K562 (cell line): ENCODE measurements around the gene ZNF138. TPM values are rescaled to one million over a fixed set of nuclear protein-coding genes. Genes with fewer than 3 reads are reported as not detected.
"Not testable (repeated sequence)": the region's sequence is repeated elsewhere in the genome, so short reads cannot be mapped to it uniquely, and the experiment has no call there.

Experiments used
- ATAC-seq: fragments of 200-7000 bp; cut with Tn5 transposase; 3 replicates; pipeline ENCODE4 v1.9.1; 2020; ENCODE audit warnings: moderate library complexity
- BruUV-seq: library from RNA; stranded (reverse); fragments of 400-500 nt; replicated peaks from 2 replicates; lab custom pipeline; 2021; lab: Mats Ljungman, UMichigan
- CTCF ChIA-PET: fragments of 300-600 bp; formaldehyde crosslinking; extraction: SDS; loops from one replicate; lab custom pipeline; 2021; ENCODE audit warnings: low intra/inter-chr PET ratio; lab: Yijun Ruan, JAX
- POLR2A ChIA-PET: fragments of 300-600, 350-650 bp; sonication (Branson Sonifier 250); formaldehyde crosslinking; extraction: SDS; loops from one replicate; lab custom pipeline; 2021; ENCODE audit warnings: antibody characterized with exemption, inconsistent platforms; lab: Yijun Ruan, JAX
- DNase-seq, 4 experiments: peaks; one replicate each; pipeline versions ENCODE4 v3.0.0 to v3.0.0-alpha.2; 2011 to 2018; ENCODE audit warnings: low spot score in 3 of 4, mixed read lengths in 3 of 4; ENCODE audit errors: extremely low read depth in 1 of 4
- FAIRE-seq: peaks from 2 replicates; lab custom pipeline; 2011; peaks lifted over from hg19 to GRCh38; lab: Jason Lieb, UNC
- H2AFZ ChIP-seq: 2 replicates; pipeline ENCODE4 v1.6.0; 2011; ENCODE audit warnings: low read depth, low read length, control low read depth, inconsistent platforms
- H3K27ac ChIP-seq: fragments of 200-600 bp; 3 replicates; pipeline ENCODE4 v1.8.0; 2011; ENCODE audit warnings: low read depth, mild to moderate bottlenecking, control low read depth, inconsistent platforms, low read length, moderate library complexity, mixed read lengths; ENCODE audit errors: extremely low read depth
- H3K27me3 ChIP-seq, 2 experiments: fragments of 300-600 bp in 1 of 2; 2 replicates in 1 of 2; 3 replicates in 1 of 2; pipeline versions ENCODE4 v1.6.0 to v1.8.0; 2011; ENCODE audit warnings: inconsistent platforms in 2 of 2, low read length in 2 of 2, mild to moderate bottlenecking in 1 of 2, mixed read lengths in 1 of 2, moderate library complexity in 1 of 2; ENCODE audit not compliant: control insufficient read depth in 2 of 2, insufficient read depth in 2 of 2
- H3K36me3 ChIP-seq: fragments of 300-600 bp; 3 replicates; pipeline ENCODE4 v1.8.0; 2011; ENCODE audit warnings: mild to moderate bottlenecking, low read length, inconsistent platforms; ENCODE audit not compliant: control insufficient read depth, insufficient read depth
- H3K4me1 ChIP-seq, 2 experiments: fragments of 200-600 bp in 1 of 2; replicated peaks in 1 of 2; 2 replicates in 1 of 2; 3 replicates in 1 of 2; pipeline versions ENCODE4 v1.5.1 to v1.8.0; 2011; ENCODE audit warnings: inconsistent platforms in 2 of 2, low read length in 2 of 2, mild to moderate bottlenecking in 1 of 2, mixed read lengths in 1 of 2, moderate library complexity in 1 of 2; ENCODE audit not compliant: control insufficient read depth in 2 of 2, insufficient read depth in 2 of 2
- H3K4me2 ChIP-seq: 2 replicates; pipeline ENCODE4 v1.6.1; 2011; ENCODE audit warnings: low read length, control low read depth, inconsistent platforms, mixed read lengths; ENCODE audit not compliant: insufficient read depth
- H3K4me3 ChIP-seq: fragments of 200-600 bp; sonication (generic), shearing (Covaris generic); 2 replicates; pipeline ENCODE4 v1.5.1; 2016; ENCODE audit warnings: control low read depth, inconsistent platforms
- H3K79me2 ChIP-seq: fragments of 200-600 bp; 3 replicates; pipeline ENCODE4 v1.8.0; 2011; ENCODE audit warnings: low read length, inconsistent platforms; ENCODE audit not compliant: control insufficient read depth, insufficient read depth
- H3K9ac ChIP-seq, 2 experiments: 2 replicates each; pipeline versions ENCODE4 v1.6.0 to v1.6.1; 2011; ENCODE audit warnings: low read depth in 2 of 2, low read length in 2 of 2, control low read depth in 1 of 2, inconsistent platforms in 1 of 2, mild to moderate bottlenecking in 1 of 2, mixed read lengths in 1 of 2; ENCODE audit not compliant: insufficient read depth in 1 of 2
- H3K9me1 ChIP-seq: one replicate; pipeline ENCODE4 v1.6.0; 2011; ENCODE audit warnings: inconsistent platforms, mild to moderate bottlenecking, low read length, moderate library complexity; ENCODE audit not compliant: control insufficient read depth, insufficient read depth
- H3K9me3 ChIP-seq: replicated peaks from 2 replicates; pipeline ENCODE4 v1.5.1; 2011; ENCODE audit warnings: low read depth, low read length, inconsistent platforms; ENCODE audit not compliant: control insufficient read depth, insufficient read depth
- H4K20me1 ChIP-seq: replicated peaks from 2 replicates; pipeline ENCODE4 v1.6.1; 2011; ENCODE audit warnings: low read length, inconsistent platforms, mixed read lengths; ENCODE audit not compliant: control insufficient read depth, insufficient read depth
- MCM3 ChIP-seq: fragments of 450-650 bp; IDR thresholded peaks from 2 replicates; pipeline ENCODE4 v1.6.1; 2016
- POLR2AphosphoS5 ChIP-seq: IDR thresholded peaks from 2 replicates; pipeline ENCODE4 v1.6.1; 2011; ENCODE audit warnings: mild to moderate bottlenecking, low read depth, low read length, moderate library complexity; ENCODE audit not compliant: control insufficient read depth, insufficient read depth
- RAD21 ChIP-seq, 2 experiments: fragments of 250-450 bp in 1 of 2; fragments of 450-650 bp in 1 of 2; sonication (Bioruptor Pico) in 1 of 2; formaldehyde crosslinking in 1 of 2; IDR thresholded peaks in 1 of 2; conservative IDR thresholded peaks in 1 of 2; 2 replicates each; pipeline versions ENCODE4 v1.4.0 to v1.8.0; 2020 to 2022; ENCODE audit warnings: mild to moderate bottlenecking in 2 of 2, moderate library complexity in 1 of 2
- SAFB ChIP-seq: fragments of 200-400 bp; formaldehyde crosslinking; IDR thresholded peaks from 2 replicates; pipeline ENCODE4 v1.6.1; 2017; ENCODE audit warnings: low read depth, low read length, borderline replicate concordance
- whole genome bisulfite sequencing: fragments of 100-300 bp; shearing (Covaris generic); methylation state at CpG from one replicate; pipeline ENCODE4 v1.1.6; 2016; ENCODE audit warnings: low coverage, mixed read lengths; ENCODE audit not compliant: insufficient coverage; ENCODE audit errors: missing lambda C conversion rate; 5-methylcytosine and 5-hydroxymethylcytosine counted together
- in situ Hi-C: fragments of 300-500 bp; cut with MboI; formaldehyde crosslinking; loops from 4 replicates; pipeline ENCODE4 v1.15.0; 2018; ENCODE audit warnings: inconsistent platforms, mixed read lengths
- intact Hi-C: fragments of 100-400 bp; cut with micrococcal nuclease; formaldehyde crosslinking; loops from 2 replicates; pipeline ENCODE4 v1.14.2; 2022
- polyA plus RNA-seq, 8 experiments: library from polyadenylated mRNA; depleted of rRNA in 4 of 8; stranded (reverse) in 5 of 8; unstranded in 3 of 8; fragments of >200 nt; fragmentation: Nextera tagmentation in 2 of 8; fragmentation: Illumina TruSeq in 1 of 8; extraction: Ambion mirVana in 2 of 8; extraction: Trizol in 1 of 8; gene quantifications; 2 replicates each; pipeline versions ENCODE4 v1.2.1 to v1.2.3, GENCODE V29; 2011 to 2014; ENCODE audit warnings: inconsistent platforms in 1 of 8, missing spikeins in 1 of 8
- total RNA-seq, 7 experiments: library from RNA; depleted of rRNA in 6 of 7; stranded (reverse); fragments of >200 nt in 6 of 7; fragmentation: Illumina TruSeq in 2 of 7; extraction: Trizol in 2 of 7; gene quantifications; 2 replicates each; pipeline versions ENCODE4 v1.2.1 to v1.2.3, GENCODE V29; 2011 to 2021; ENCODE audit warnings: low replicate concordance in 1 of 7

Gene ZNF138
- total and polyA plus RNA-seq, 9 of the 15 experiments (the other 6 are each of a cell fraction or from before 2014, with no cell fraction given), result 14.6 to 34.9 (median 22.6) TPM

GRCh38 chr7:64834989-64835388, 40.8 kb downstream of the ZNF138 start (continued):
- TF ChIP-seq SAFB (no peak), MCM3 (no peak), POLR2AphosphoS5 (no peak)

- DNase-seq, result peak in 1 of 4 experiments; percentile 21
- FAIRE-seq, result peak; percentile 32
- peaks cover 13% of the 10 kb centered on the region for H3K9me3 ChIP-seq
- TF ChIP-seq RAD21 (CRISPR knock-in tag; conservative IDR thresholded peaks at IDR 0.05 in 1 of 2, IDR thresholded peaks at IDR 0.05 in 1 of 2), result peak in 1 of 2 experiments; percentile 17; a peak in 1 of 4 replicates
- H3K9ac ChIP-seq, H3K9me1 ChIP-seq, H3K4me1 ChIP-seq, H4K20me1 ChIP-seq, CTCF ChIA-PET, H3K4me3 ChIP-seq, ATAC-seq, H3K4me2 ChIP-seq, H3K27ac ChIP-seq, intact Hi-C loops, H3K27me3 ChIP-seq, H3K79me2 ChIP-seq, in situ Hi-C loops, POLR2A ChIA-PET, H3K36me3 ChIP-seq, H2AFZ ChIP-seq, BruUV-seq: not testable (repeated sequence)
- 77% methylated on average over 8 of the region's 8 CpGs for WGBS
These were observed 41.6 kb downstream of the ZNF138 start for GRCh38 chr7:64835856-64836255.

GRCh38 chr7:64838051-64838450, 43.8 kb downstream of the ZNF138 start:
- H3K79me2 ChIP-seq, H3K4me1 ChIP-seq, DNase-seq, FAIRE-seq, H3K27me3 ChIP-seq, CTCF ChIA-PET, in situ Hi-C loops, H4K20me1 ChIP-seq, H3K36me3 ChIP-seq, H3K9ac ChIP-seq, H3K4me2 ChIP-seq, BruUV-seq, H3K4me3 ChIP-seq, H3K27ac ChIP-seq, H3K9me1 ChIP-seq, intact Hi-C loops, ATAC-seq, H3K9me3 ChIP-seq, H2AFZ ChIP-seq: not testable (repeated sequence)
- POLR2A ChIA-PET, result interaction anchor here (0.6 kb wide), 1 partner anchor 56 kb away, joined by 3 read pairs; no protein-coding TSS in a partner anchor
- WGBS, result 76% methylated on average over 2 of the region's 17 CpGs
